Measurements from ENCODE around the gene BUD31.

- TF ChIP-seq, protein P1, sequence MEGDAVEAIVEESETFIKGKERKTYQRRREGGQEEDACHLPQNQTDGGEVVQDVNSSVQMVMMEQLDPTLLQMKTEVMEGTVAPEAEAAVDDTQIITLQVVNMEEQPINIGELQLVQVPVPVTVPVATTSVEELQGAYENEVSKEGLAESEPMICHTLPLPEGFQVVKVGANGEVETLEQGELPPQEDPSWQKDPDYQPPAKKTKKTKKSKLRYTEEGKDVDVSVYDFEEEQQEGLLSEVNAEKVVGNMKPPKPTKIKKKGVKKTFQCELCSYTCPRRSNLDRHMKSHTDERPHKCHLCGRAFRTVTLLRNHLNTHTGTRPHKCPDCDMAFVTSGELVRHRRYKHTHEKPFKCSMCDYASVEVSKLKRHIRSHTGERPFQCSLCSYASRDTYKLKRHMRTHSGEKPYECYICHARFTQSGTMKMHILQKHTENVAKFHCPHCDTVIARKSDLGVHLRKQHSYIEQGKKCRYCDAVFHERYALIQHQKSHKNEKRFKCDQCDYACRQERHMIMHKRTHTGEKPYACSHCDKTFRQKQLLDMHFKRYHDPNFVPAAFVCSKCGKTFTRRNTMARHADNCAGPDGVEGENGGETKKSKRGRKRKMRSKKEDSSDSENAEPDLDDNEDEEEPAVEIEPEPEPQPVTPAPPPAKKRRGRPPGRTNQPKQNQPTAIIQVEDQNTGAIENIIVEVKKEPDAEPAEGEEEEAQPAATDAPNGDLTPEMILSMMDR (conservative IDR thresholded peaks at IDR 0.05; ENCODE audit: low read depth, low read length): no peak
- no peak for TF ChIP-seq RFX5 (IDR thresholded peaks at IDR 0.05; ENCODE audit: low read depth, low read length)
These were observed 24.9 kb upstream of the BUD31 start for GRCh38 chr7:99383791-99384370.

Data from IMR-90 (cell line).